GM10266 (cell line): ENCODE data around the gene PSIP1.

Experiments
- DNase-seq: peaks from one replicate; pipeline ENCODE4 v3.0.0; 2012; ENCODE audit errors: extremely low spot score
- TF ChIP-seq, protein P1 (sequence below): IDR thresholded peaks from 2 replicates; pipeline ENCODE4 v1.5.1; 2012; ENCODE audit warnings: mild to moderate bottlenecking, low read depth; ENCODE audit not compliant: control insufficient read depth, insufficient read depth; ENCODE audit errors: missing control alignments

The PSIP1 gene

DNA sequence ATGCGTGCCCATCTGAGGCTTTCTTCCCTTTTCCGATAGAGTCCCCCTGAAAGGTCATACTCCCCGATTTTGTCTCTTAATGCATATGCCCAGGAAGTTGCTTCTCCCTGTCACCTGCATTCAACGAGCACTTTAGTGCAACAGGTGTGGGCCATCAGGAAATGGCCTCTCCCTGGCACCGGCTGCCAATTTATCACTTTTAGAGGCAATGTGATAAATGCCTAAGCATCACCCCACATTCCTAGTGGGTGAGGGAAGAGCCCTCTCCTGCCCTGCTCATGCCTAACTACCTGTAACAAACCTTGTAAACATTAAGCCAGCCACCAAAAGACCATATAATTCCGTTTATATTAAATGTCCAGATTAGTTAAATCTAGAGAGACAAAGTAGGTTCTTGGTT is 89.2 kb downstream of the PSIP1 start:
- TF ChIP-seq, protein P1, sequence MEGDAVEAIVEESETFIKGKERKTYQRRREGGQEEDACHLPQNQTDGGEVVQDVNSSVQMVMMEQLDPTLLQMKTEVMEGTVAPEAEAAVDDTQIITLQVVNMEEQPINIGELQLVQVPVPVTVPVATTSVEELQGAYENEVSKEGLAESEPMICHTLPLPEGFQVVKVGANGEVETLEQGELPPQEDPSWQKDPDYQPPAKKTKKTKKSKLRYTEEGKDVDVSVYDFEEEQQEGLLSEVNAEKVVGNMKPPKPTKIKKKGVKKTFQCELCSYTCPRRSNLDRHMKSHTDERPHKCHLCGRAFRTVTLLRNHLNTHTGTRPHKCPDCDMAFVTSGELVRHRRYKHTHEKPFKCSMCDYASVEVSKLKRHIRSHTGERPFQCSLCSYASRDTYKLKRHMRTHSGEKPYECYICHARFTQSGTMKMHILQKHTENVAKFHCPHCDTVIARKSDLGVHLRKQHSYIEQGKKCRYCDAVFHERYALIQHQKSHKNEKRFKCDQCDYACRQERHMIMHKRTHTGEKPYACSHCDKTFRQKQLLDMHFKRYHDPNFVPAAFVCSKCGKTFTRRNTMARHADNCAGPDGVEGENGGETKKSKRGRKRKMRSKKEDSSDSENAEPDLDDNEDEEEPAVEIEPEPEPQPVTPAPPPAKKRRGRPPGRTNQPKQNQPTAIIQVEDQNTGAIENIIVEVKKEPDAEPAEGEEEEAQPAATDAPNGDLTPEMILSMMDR = no peak
- no peak for DNase-seq

DNA sequence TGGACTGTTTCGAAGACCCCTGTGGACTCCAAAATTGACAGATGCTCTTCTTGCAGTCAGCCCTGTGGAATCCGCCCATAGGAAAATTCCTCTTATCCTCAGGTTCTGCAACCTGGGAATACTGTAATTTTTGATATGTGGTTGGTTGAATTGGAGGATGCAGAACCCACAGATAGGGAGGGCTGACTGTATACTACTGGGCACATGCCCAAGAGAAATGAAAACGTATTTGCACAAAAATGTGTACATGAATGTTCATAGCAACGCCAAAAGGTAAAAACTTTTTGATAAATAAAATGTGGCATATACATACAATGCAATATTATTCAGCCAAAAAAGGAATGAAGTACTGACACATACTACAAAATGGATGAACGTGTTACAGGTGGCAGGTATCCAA is 90.0 kb downstream of the PSIP1 start:
- TF ChIP-seq, protein P1 = no peak
- no peak for DNase-seq

DNA sequence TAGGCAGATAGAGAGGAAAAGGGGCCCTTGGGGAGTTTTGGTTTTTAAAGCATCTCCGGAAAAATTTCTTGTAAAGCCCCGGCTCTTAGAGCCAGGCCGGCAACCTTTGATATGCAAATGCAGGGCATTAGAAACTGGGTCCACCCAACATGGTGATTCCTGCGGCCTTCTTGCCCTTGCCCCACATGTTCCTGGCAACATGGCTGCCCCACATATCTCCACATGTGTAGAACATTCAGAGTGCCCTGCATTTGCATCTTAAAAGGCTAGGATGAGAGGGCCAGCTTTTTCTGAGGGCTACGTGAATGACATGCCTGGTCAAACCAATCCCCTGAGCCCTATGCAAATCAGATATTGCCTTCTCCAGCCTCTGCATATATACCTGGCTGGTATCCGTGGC is 93.1 kb downstream of the PSIP1 start:
- DNase-seq = no peak
- TF ChIP-seq, protein P1 = no peak

DNA sequence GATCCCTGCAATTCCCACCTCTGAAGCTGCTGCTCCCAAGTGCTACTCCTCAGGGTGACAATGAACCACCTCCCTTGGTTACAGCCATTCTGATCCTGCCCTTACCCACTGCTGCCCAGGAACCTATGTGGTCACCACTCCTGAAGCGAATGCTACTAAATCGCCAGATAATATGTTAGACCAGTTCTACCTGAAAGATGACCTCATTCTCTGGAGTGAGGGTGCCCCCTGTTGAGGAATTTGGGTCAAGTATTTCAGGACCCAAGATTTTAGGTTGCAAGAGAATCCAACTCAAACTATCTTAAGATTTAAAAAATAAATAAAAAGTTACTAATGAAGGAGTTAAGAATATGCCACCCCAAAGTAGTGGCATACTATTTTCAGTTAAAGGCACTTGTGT is 93.9 kb downstream of the PSIP1 start:
- TF ChIP-seq, protein P1 = peak; percentile 49
- peak; percentile 56 for DNase-seq
